SU-DHL-6 (cell line): Measurements from ENCODE around the gene HBZ.

Source experiments
- EZH2phosphoT487 ChIP-seq: fragments of 200-600 bp; sonication (generic), shearing (Covaris generic); conservative IDR thresholded peaks from 2 replicates; pipeline ENCODE4 v1.6.1; 2018; ENCODE audit warnings: mild to moderate bottlenecking, antibody characterized with exemption, low read length, moderate library complexity, mixed read lengths
- TF ChIP-seq, protein P1 (sequence below): fragments of 200-600 bp; sonication (generic); IDR thresholded peaks from one replicate; pipeline ENCODE4 v1.5.1; 2017; ENCODE audit warnings: antibody characterized with exemption, mild to moderate bottlenecking, low read length, moderate library complexity; ENCODE audit not compliant: insufficient read depth, poor library complexity, severe bottlenecking

DNA sequence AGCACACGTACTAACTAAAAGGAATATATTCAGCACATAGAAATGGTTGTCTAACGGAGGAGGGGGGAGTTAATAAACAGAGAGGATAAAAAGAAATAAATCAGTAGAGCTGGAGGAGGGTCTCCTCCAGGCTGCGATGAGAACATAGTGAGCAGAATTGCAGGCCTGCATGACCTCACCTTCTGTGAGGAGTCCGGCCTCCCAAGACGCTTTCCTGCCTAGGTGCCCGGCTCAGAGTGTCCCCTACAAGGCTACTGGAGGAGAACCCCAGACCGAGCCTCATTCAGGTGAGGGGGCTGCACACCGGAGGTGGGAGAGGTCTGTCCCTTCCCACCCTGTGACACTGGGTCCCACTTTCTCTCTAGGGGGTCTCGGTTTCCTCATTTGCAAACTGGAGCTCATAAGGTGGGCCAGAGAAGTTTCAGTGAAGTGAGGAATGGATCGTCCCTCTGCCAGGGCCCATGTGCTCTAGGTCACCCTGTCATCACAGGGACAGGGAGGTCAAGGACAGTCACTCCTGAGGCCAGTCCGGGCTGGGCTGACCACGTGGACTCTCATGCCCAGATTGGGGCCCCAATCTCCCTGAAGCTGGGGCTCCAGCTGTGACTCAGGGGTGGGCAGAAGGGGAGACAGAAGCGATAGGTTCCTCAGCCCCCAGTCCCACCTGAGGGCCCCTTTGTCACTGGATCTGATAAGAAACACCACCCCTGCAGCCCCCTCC is 10.0 kb downstream of the HBZ start:
- no peak for TF ChIP-seq EZH2phosphoT487
- TF ChIP-seq, protein P1, sequence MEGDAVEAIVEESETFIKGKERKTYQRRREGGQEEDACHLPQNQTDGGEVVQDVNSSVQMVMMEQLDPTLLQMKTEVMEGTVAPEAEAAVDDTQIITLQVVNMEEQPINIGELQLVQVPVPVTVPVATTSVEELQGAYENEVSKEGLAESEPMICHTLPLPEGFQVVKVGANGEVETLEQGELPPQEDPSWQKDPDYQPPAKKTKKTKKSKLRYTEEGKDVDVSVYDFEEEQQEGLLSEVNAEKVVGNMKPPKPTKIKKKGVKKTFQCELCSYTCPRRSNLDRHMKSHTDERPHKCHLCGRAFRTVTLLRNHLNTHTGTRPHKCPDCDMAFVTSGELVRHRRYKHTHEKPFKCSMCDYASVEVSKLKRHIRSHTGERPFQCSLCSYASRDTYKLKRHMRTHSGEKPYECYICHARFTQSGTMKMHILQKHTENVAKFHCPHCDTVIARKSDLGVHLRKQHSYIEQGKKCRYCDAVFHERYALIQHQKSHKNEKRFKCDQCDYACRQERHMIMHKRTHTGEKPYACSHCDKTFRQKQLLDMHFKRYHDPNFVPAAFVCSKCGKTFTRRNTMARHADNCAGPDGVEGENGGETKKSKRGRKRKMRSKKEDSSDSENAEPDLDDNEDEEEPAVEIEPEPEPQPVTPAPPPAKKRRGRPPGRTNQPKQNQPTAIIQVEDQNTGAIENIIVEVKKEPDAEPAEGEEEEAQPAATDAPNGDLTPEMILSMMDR = no peak
